Smooth muscle cell of trachea (primary cell): ENCODE measurements around the gene MAGIX. TPM values are rescaled to one million over a fixed set of nuclear protein-coding genes. Genes with fewer than 3 reads are reported as not detected.

Experiments used
- total RNA-seq: library from RNA; depleted of rRNA; stranded (reverse); fragments of >200 nt; gene quantifications from 2 replicates; pipeline ENCODE4 v1.2.1, GENCODE V29; 2014

MAGIX gene
- total RNA-seq, result 2.8 and 5.5 TPM in 2 replicates

GRCh38 chrX:49162620-49163019 is at the start of gene MAGIX:
TSS of gene MAGIX (plus strand) at chrX:49162758. CDS start at chrX:49162890, 132 bp downstream.

GRCh38 chrX:49171752-49172279 is 9.3 kb downstream of the MAGIX start, which contains the start of gene PLP2:
TSS of gene PLP2 (plus strand) at chrX:49171898. CDS start at chrX:49172001, 103 bp downstream.

GRCh38 chrX:49186125-49187027 is 23.8 kb downstream of the MAGIX start, which contains the start of gene PRICKLE3:
TSS of gene PRICKLE3 (minus strand) at chrX:49186373. CDS start at chrX:49186297, 76 bp downstream.

GRCh38 chrX:49199906-49200771 is 37.6 kb downstream of the MAGIX start, which contains the start of gene SYP:
TSS of gene SYP (minus strand) at chrX:49200193. CDS start at chrX:49200186, 7 bp downstream.

Other genes with a start within 250 kb of the MAGIX start
- 3.3 and 4.0 TPM in 2 replicates for gene PIM2, start 243.7 kb upstream of the MAGIX start, total RNA-seq
- 37.5 and 47.6 TPM in 2 replicates for gene OTUD5, start 205.2 kb upstream of the MAGIX start, total RNA-seq
- 1.9 and 4.3 TPM in 2 replicates for gene KCND1, start 190.9 kb upstream of the MAGIX start, total RNA-seq
- gene GRIPAP1, start 160.5 kb upstream of the MAGIX start, total RNA-seq, result 20.5 and 20.8 TPM in 2 replicates
- 45.1 and 66.0 TPM in 2 replicates for gene TFE3, start 119.4 kb upstream of the MAGIX start, total RNA-seq
- 0.83 and 1.2 TPM in 2 replicates for gene CCDC120, start 103.8 kb upstream of the MAGIX start, total RNA-seq
- 14.6 and 15.3 TPM in 2 replicates for gene PRAF2, start 88.8 kb upstream of the MAGIX start, total RNA-seq
- 54.3 and 58.6 TPM in 2 replicates for gene WDR45, start 82.9 kb upstream of the MAGIX start, total RNA-seq
- gene GPKOW, start 39.0 kb upstream of the MAGIX start, total RNA-seq, result 20.0 and 23.9 TPM in 2 replicates
- 21.1 and 26.8 TPM in 2 replicates for gene PLP2, start 9.1 kb downstream of the MAGIX start, total RNA-seq
- 7.1 and 10.4 TPM in 2 replicates for gene PRICKLE3, start 23.6 kb downstream of the MAGIX start, total RNA-seq
- 0.50 and 0.87 TPM in 2 replicates for gene SYP, start 37.4 kb downstream of the MAGIX start, total RNA-seq
- gene CACNA1F, start 70.6 kb downstream of the MAGIX start, total RNA-seq, result under 0.01 TPM in 2 replicates
- gene CCDC22, start 72.7 kb downstream of the MAGIX start, total RNA-seq, result 13.2 and 15.0 TPM in 2 replicates
- gene FOXP3, start 102.0 kb downstream of the MAGIX start, total RNA-seq, result not detected in 2 replicates
- 2.8 and 14.9 TPM in 2 replicates for gene PPP1R3F, start 107.0 kb downstream of the MAGIX start, total RNA-seq
- not detected in 2 replicates for gene GAGE10, start 140.9 kb downstream of the MAGIX start, total RNA-seq
- gene GAGE12J, start 159.3 kb downstream of the MAGIX start, total RNA-seq, result not detected in 2 replicates
- gene GAGE13, start 168.8 kb downstream of the MAGIX start, total RNA-seq, result not detected in 2 replicates